Keratinocyte (primary cell): ENCODE data around the gene S100A2. TPM values are rescaled to one million over a fixed set of nuclear protein-coding genes. Genes with fewer than 3 reads are reported as not detected.
"Not testable (repeated sequence)": the region's sequence is repeated elsewhere in the genome, so short reads cannot be mapped to it uniquely, and the experiment has no call there.

ENCODE experiments used
- DNase-seq: peaks from one replicate; pipeline ENCODE4 v3.0.0-alpha.2; 2011; ENCODE audit warnings: low read depth, missing footprints, low spot score
- FAIRE-seq: peaks from 2 replicates; lab custom pipeline; 2011; peaks lifted over from hg19 to GRCh38; lab: Jason Lieb, UNC
- H2AFZ ChIP-seq: 2 replicates; pipeline ENCODE4 v1.6.0; 2012; ENCODE audit warnings: low read length, control low read depth, inconsistent platforms; ENCODE audit not compliant: control insufficient read depth
- H3K27ac ChIP-seq: 2 replicates; pipeline ENCODE4 v1.5.1; 2011; ENCODE audit warnings: low read length; ENCODE audit not compliant: control insufficient read depth, insufficient read depth
- H3K27me3 ChIP-seq: 3 replicates; pipeline ENCODE4 v1.6.0; 2011; ENCODE audit warnings: low read length; ENCODE audit not compliant: control insufficient read depth, insufficient read depth; ENCODE audit errors: extremely low read depth
- H3K36me3 ChIP-seq, 2 experiments: 2 replicates in 1 of 2; 3 replicates in 1 of 2; pipeline ENCODE4 v1.5.1; 2011; ENCODE audit warnings: low read length in 2 of 2, mild to moderate bottlenecking in 1 of 2; ENCODE audit not compliant: control insufficient read depth in 2 of 2, insufficient read depth in 2 of 2; ENCODE audit errors: extremely low read depth in 1 of 2
- H3K4me1 ChIP-seq: 3 replicates; pipeline ENCODE4 v1.5.1; 2011; ENCODE audit warnings: low read length; ENCODE audit not compliant: control insufficient read depth, insufficient read depth; ENCODE audit errors: extremely low read depth
- H3K4me2 ChIP-seq: 3 replicates; pipeline ENCODE4 v1.6.0; 2011; ENCODE audit warnings: low read depth, low read length; ENCODE audit not compliant: control insufficient read depth, insufficient read depth; ENCODE audit errors: extremely low read depth
- H3K4me3 ChIP-seq, 3 experiments: fragments of 200-600 bp in 1 of 3; sonication (generic) in 1 of 3; 2 replicates in 2 of 3; 3 replicates in 1 of 3; pipeline ENCODE4 v1.5.1; 2011 to 2016; ENCODE audit warnings: low read length in 3 of 3, mild to moderate bottlenecking in 3 of 3, control low read depth in 2 of 3, inconsistent platforms in 1 of 3, low read depth in 1 of 3, mixed read lengths in 1 of 3, mixed run types in 1 of 3, moderate library complexity in 1 of 3; ENCODE audit not compliant: control insufficient read depth in 2 of 3, insufficient read depth in 2 of 3; ENCODE audit errors: extremely low read depth in 1 of 3
- H3K79me2 ChIP-seq: 2 replicates; pipeline ENCODE4 v1.6.0; 2012; ENCODE audit warnings: low read length; ENCODE audit not compliant: control insufficient read depth, insufficient read depth
- H3K9ac ChIP-seq: 3 replicates; pipeline ENCODE4 v1.6.0; 2011; ENCODE audit warnings: low read length; ENCODE audit not compliant: control insufficient read depth, insufficient read depth; ENCODE audit errors: extremely low read depth
- H3K9me1 ChIP-seq: 3 replicates; pipeline ENCODE4 v1.6.0; 2011; ENCODE audit warnings: low read length; ENCODE audit not compliant: control insufficient read depth, insufficient read depth; ENCODE audit errors: extremely low read depth
- H3K9me3 ChIP-seq: 2 replicates; pipeline ENCODE4 v1.5.1; 2012; ENCODE audit warnings: low read depth, low read length; ENCODE audit not compliant: control insufficient read depth
- H4K20me1 ChIP-seq: 3 replicates; pipeline ENCODE4 v1.6.0; 2011; ENCODE audit warnings: low read length; ENCODE audit not compliant: control insufficient read depth, insufficient read depth; ENCODE audit errors: extremely low read depth
- EZH2 ChIP-seq: IDR thresholded peaks from one replicate; pipeline ENCODE4 v1.6.1; 2012; ENCODE audit warnings: inconsistent platforms, mild to moderate bottlenecking, low read length, moderate library complexity
- dilution Hi-C: fragments of 300-500 bp; cut with MboI; formaldehyde crosslinking; loops from one replicate; pipeline ENCODE4 v1.7.0; 2020; ENCODE audit warnings: low sequenced_read_pairs; ENCODE audit not compliant: extremely low pct_ligation_motif_present
- polyA plus RNA-seq, 5 experiments: library from polyadenylated mRNA; depleted of rRNA in 3 of 5; stranded (reverse) in 3 of 5; stranded (forward) in 1 of 5; unstranded in 1 of 5; fragments of >200 nt; gene quantifications; 1 replicate in 1 of 5; 2 replicates in 3 of 5; 3 replicates in 1 of 5; pipeline versions ENCODE4 v1.2.1 to v1.2.3, GENCODE V29; 2011 to 2012; ENCODE audit warnings: missing spikeins in 2 of 5, low read depth in 1 of 5, low replicate concordance in 1 of 5
- TF ChIP-seq, protein P1 (sequence below), 3 experiments: IDR thresholded peaks in 1 of 3; conservative IDR thresholded peaks in 1 of 3; optimal IDR thresholded peaks in 1 of 3; 2 replicates in 2 of 3; 3 replicates in 1 of 3; pipeline versions ENCODE3 to v1.5.1; 2011; ENCODE audit warnings: low read length in 3 of 3, mild to moderate bottlenecking in 3 of 3, moderate library complexity in 2 of 3, control low read depth in 1 of 3, inconsistent platforms in 1 of 3; ENCODE audit not compliant: insufficient read depth in 2 of 3; ENCODE audit errors: extremely low read depth in 1 of 3

The S100A2 gene
- polyA plus RNA-seq, 1 donor (not counting 4 experiments of a cell fraction or from before 2014, with no cell fraction given) = 12,757 TPM

DNA sequence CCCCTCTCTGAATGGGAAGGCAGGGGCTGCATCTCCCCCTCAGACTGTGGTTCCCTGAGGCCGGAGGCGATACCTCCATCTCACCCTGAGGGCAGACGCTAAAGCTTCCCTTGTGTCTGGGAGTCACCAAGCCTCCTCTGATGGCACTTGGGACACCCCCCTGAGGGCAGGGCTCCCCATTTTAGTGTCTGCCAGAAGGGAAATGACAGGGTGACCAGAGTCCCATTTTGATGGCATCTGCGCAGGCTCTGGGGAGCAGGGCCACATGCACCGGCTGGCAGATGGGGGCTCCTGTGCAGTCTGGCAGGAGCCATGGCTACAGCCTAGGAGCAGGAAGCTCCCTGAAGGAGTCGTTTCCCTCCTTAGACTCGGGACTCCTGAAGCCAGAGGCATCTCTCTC, 1.7 kb downstream of the S100A2 start:
- H4K20me1 ChIP-seq = peaks cover 21% of the 10 kb centered on the region
- no peaks in the 10 kb centered on the region for H3K9me1 ChIP-seq
- TF ChIP-seq, protein P1, sequence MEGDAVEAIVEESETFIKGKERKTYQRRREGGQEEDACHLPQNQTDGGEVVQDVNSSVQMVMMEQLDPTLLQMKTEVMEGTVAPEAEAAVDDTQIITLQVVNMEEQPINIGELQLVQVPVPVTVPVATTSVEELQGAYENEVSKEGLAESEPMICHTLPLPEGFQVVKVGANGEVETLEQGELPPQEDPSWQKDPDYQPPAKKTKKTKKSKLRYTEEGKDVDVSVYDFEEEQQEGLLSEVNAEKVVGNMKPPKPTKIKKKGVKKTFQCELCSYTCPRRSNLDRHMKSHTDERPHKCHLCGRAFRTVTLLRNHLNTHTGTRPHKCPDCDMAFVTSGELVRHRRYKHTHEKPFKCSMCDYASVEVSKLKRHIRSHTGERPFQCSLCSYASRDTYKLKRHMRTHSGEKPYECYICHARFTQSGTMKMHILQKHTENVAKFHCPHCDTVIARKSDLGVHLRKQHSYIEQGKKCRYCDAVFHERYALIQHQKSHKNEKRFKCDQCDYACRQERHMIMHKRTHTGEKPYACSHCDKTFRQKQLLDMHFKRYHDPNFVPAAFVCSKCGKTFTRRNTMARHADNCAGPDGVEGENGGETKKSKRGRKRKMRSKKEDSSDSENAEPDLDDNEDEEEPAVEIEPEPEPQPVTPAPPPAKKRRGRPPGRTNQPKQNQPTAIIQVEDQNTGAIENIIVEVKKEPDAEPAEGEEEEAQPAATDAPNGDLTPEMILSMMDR (optimal IDR thresholded peaks at IDR 0.05 in 1 of 3, IDR thresholded peaks at IDR 0.05 in 1 of 3, conservative IDR thresholded peaks at IDR 0.05 in 1 of 3; ENCODE audit: extremely low read depth in 1 of 3, insufficient read depth in 2 of 3, low read length in 3 of 3) = no peak
- TF ChIP-seq EZH2 = no peak
- peaks cover 26% of the 10 kb centered on the region for H3K4me1 ChIP-seq
- peak overlapping the region; percentile 100 for H3K27ac ChIP-seq
- peak overlapping the region; percentile 61 to 99 (median 86) for H3K4me3 ChIP-seq
- peaks cover 15 to 29% of the 10 kb centered on the region in 2 experiments for H3K36me3 ChIP-seq
- peak overlapping the region; percentile 97 for H3K4me2 ChIP-seq
- peak overlapping the region; percentile 99 for H3K9ac ChIP-seq
- peaks cover 21% of the 10 kb centered on the region for H3K79me2 ChIP-seq
- H3K27me3 ChIP-seq = no peaks in the 10 kb centered on the region
- DNase-seq (no peak), FAIRE-seq (no peak)
- no peak overlapping the region for H2AFZ ChIP-seq
- dilution Hi-C loops = no loop called here
- no peaks in the 10 kb centered on the region for H3K9me3 ChIP-seq

DNA sequence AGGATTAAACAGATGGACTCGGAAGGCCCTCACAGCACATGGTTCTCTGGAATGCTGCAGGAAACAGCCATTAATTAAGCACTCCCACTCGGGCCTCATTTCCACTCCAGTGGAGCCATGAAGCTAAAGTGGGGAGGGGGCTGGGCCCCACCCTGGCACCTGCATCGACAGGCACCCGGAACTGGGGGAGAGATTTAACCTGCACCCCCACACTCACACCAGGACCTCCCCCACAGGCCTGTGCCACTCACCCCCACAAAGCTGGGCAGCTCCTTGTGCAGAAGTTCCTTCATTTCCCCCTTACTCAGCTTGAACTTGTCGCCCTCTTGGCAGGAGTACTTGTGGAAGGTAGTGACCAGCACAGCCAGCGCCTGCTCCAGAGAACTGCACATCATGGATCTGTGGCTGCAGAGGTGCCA, 2.2 kb downstream of the S100A2 start:
- Histone ChIP-seq H3K36me3 (peaks cover 15 to 29% of the 10 kb centered on the region in 2 experiments), H2AFZ (no peak overlapping the region), H3K9me1 (no peaks in the 10 kb centered on the region), H3K4me2 (peak overlapping the region; percentile 97), H3K4me3 (peak overlapping the region; percentile 61 to 99 (median 86)), H3K9me3 (no peaks in the 10 kb centered on the region), H3K27me3 (no peaks in the 10 kb centered on the region), H3K4me1 (peaks cover 22% of the 10 kb centered on the region), H3K27ac (peak overlapping the region; percentile 100), H3K9ac (peak overlapping the region; percentile 99), H3K79me2 (peaks cover 21% of the 10 kb centered on the region), H4K20me1 (peaks cover 21% of the 10 kb centered on the region)
- DNase-seq (no peak), FAIRE-seq (no peak)
- dilution Hi-C loops = no loop called here
- TF ChIP-seq EZH2 = no peak
- TF ChIP-seq, protein P1 (optimal IDR thresholded peaks at IDR 0.05 in 1 of 3, IDR thresholded peaks at IDR 0.05 in 1 of 3, conservative IDR thresholded peaks at IDR 0.05 in 1 of 3; ENCODE audit: extremely low read depth in 1 of 3, insufficient read depth in 2 of 3, low read length in 3 of 3) = no peak

DNA sequence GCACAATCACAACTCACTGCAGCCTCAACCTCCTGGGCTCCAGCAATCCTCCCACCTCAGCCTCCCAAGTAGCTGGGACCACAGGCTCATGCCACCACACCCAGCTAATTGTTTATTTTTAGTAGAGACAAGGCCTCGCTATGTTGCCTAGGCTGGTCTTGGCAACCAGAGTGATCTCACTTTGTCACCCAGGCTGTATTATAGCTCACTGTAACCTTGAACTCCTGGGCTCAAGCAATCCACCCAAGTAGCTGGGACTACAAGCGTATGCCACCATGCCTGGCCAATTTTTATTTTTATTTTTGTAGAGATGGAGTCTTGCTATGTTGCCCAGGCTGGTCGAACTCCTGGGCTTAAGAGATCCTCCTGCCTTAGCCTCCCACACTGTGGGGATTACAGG, 3.6 kb downstream of the S100A2 start:
- H2AFZ ChIP-seq, H3K9me3 ChIP-seq, FAIRE-seq, H3K9me1 ChIP-seq, dilution Hi-C loops, H3K4me1 ChIP-seq, H3K27me3 ChIP-seq, DNase-seq: not testable (repeated sequence)
- peak overlapping the region; percentile 99 for H3K9ac ChIP-seq
- H3K36me3 ChIP-seq = peaks cover 17 to 29% of the 10 kb centered on the region in 2 experiments
- H3K4me3 ChIP-seq = peak overlapping the region; percentile 39 to 61 (median 57)
- peaks cover 21% of the 10 kb centered on the region for H4K20me1 ChIP-seq
- peak overlapping the region; percentile 97 for H3K4me2 ChIP-seq
- H3K27ac ChIP-seq = peak overlapping the region; percentile 100
- peaks cover 21% of the 10 kb centered on the region for H3K79me2 ChIP-seq
